ENCODE measurements around the gene SLC45A2. TPM values are rescaled to one million over a fixed set of nuclear protein-coding genes. Genes with fewer than 3 reads are reported as not detected.

SLC45A2 gene
- total RNA-seq, 1 experiment from 2014 or later: 0.28 TPM

GRCh38 chr5:33985447-33985846, 954 bp upstream of the SLC45A2 start:
- TF ChIP-seq, protein P1, sequence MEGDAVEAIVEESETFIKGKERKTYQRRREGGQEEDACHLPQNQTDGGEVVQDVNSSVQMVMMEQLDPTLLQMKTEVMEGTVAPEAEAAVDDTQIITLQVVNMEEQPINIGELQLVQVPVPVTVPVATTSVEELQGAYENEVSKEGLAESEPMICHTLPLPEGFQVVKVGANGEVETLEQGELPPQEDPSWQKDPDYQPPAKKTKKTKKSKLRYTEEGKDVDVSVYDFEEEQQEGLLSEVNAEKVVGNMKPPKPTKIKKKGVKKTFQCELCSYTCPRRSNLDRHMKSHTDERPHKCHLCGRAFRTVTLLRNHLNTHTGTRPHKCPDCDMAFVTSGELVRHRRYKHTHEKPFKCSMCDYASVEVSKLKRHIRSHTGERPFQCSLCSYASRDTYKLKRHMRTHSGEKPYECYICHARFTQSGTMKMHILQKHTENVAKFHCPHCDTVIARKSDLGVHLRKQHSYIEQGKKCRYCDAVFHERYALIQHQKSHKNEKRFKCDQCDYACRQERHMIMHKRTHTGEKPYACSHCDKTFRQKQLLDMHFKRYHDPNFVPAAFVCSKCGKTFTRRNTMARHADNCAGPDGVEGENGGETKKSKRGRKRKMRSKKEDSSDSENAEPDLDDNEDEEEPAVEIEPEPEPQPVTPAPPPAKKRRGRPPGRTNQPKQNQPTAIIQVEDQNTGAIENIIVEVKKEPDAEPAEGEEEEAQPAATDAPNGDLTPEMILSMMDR (conservative IDR thresholded peaks at IDR 0.05; ENCODE audit: low read depth, low read length): no peak
- TF ChIP-seq EZH2 (IDR thresholded peaks at IDR 0.05; ENCODE audit: borderline replicate concordance, low read depth, low read length, poor library complexity, severe bottlenecking): no peak
- no TSS peak for BruUV-seq (replicated peaks)
- H3K36me3 ChIP-seq (ENCODE audit: insufficient read depth, low read length, poor library complexity, severe bottlenecking): peaks cover 6% of the 10 kb centered on the region
- intact Hi-C loops (cut with micrococcal nuclease; ENCODE audit: unreplicated experiment): no loop called here
- ChIA-PET CTCF (no interaction called here), POLR2A (ENCODE audit: low non-redundant PET) (no interaction called here)
- H3K27me3 ChIP-seq (replicated peaks; ENCODE audit: insufficient read depth, low read depth, low read length, poor library complexity): no peaks in the 10 kb centered on the region
- no peak for DNase-seq (ENCODE audit: low spot score)
- H3K9me3 ChIP-seq (ENCODE audit: low read depth, low read length, poor library complexity, severe bottlenecking): no peaks in the 10 kb centered on the region
- no peaks in the 10 kb centered on the region for H3K4me1 ChIP-seq (ENCODE audit: insufficient read depth, low read length, poor library complexity, severe bottlenecking)
- H3K27ac ChIP-seq (ENCODE audit: low read depth, low read length, poor library complexity, severe bottlenecking): no peak overlapping the region
- no peak overlapping the region for H3K4me3 ChIP-seq (ENCODE audit: low read depth, low read length, poor library complexity, severe bottlenecking)

- no peak for DNase-seq (ENCODE audit: low spot score)
- Histone ChIP-seq H3K9me3 (ENCODE audit: low read depth, low read length, poor library complexity, severe bottlenecking) (no peaks in the 10 kb centered on the region), H3K27me3 (replicated peaks; ENCODE audit: insufficient read depth, low read depth, low read length, poor library complexity) (no peaks in the 10 kb centered on the region), H3K36me3 (ENCODE audit: insufficient read depth, low read length, poor library complexity, severe bottlenecking) (peaks cover 6% of the 10 kb centered on the region), H3K4me1 (ENCODE audit: insufficient read depth, low read length, poor library complexity, severe bottlenecking) (no peaks in the 10 kb centered on the region), H3K4me3 (ENCODE audit: low read depth, low read length, poor library complexity, severe bottlenecking) (no peak overlapping the region), H3K27ac (ENCODE audit: low read depth, low read length, poor library complexity, severe bottlenecking) (no peak overlapping the region)
- ChIA-PET POLR2A (ENCODE audit: low non-redundant PET) (no interaction called here), CTCF (no interaction called here)
- intact Hi-C loops (cut with micrococcal nuclease; ENCODE audit: unreplicated experiment): no loop called here
- BruUV-seq (replicated peaks): no TSS peak
- no peak for TF ChIP-seq EZH2 (IDR thresholded peaks at IDR 0.05; ENCODE audit: borderline replicate concordance, low read depth, low read length, poor library complexity, severe bottlenecking)
- TF ChIP-seq, protein P1 (conservative IDR thresholded peaks at IDR 0.05; ENCODE audit: low read depth, low read length): no peak
Measured at GRCh38 chr5:33984178-33984577, 315 bp downstream of the SLC45A2 start.

GRCh38 chr5:33981408-33982162, 2.9 kb downstream of the SLC45A2 start:
- intact Hi-C loops (cut with micrococcal nuclease; ENCODE audit: unreplicated experiment): no loop called here
- CTCF ChIA-PET: no interaction called here
- no TSS peak for BruUV-seq (replicated peaks)
- no peak overlapping the region for H3K4me3 ChIP-seq (ENCODE audit: low read depth, low read length, poor library complexity, severe bottlenecking)
- no peak for TF ChIP-seq EZH2 (IDR thresholded peaks at IDR 0.05; ENCODE audit: borderline replicate concordance, low read depth, low read length, poor library complexity, severe bottlenecking)
- POLR2A ChIA-PET (ENCODE audit: low non-redundant PET): no interaction called here
- no peaks in the 10 kb centered on the region for H3K27me3 ChIP-seq (replicated peaks; ENCODE audit: insufficient read depth, low read depth, low read length, poor library complexity)
- H3K9me3 ChIP-seq (ENCODE audit: low read depth, low read length, poor library complexity, severe bottlenecking): no peaks in the 10 kb centered on the region
- no peak for DNase-seq (ENCODE audit: low spot score)
- no peaks in the 10 kb centered on the region for H3K4me1 ChIP-seq (ENCODE audit: insufficient read depth, low read length, poor library complexity, severe bottlenecking)
- no peak overlapping the region for H3K27ac ChIP-seq (ENCODE audit: low read depth, low read length, poor library complexity, severe bottlenecking)
- H3K36me3 ChIP-seq (ENCODE audit: insufficient read depth, low read length, poor library complexity, severe bottlenecking): no peaks in the 10 kb centered on the region

- Histone ChIP-seq H3K36me3 (ENCODE audit: insufficient read depth, low read length, poor library complexity, severe bottlenecking) (no peaks in the 10 kb centered on the region), H3K27ac (ENCODE audit: low read depth, low read length, poor library complexity, severe bottlenecking) (no peak overlapping the region), H3K4me1 (ENCODE audit: insufficient read depth, low read length, poor library complexity, severe bottlenecking) (no peaks in the 10 kb centered on the region), H3K27me3 (replicated peaks; ENCODE audit: insufficient read depth, low read depth, low read length, poor library complexity) (no peaks in the 10 kb centered on the region), H3K9me3 (ENCODE audit: low read depth, low read length, poor library complexity, severe bottlenecking) (no peaks in the 10 kb centered on the region), H3K4me3 (ENCODE audit: low read depth, low read length, poor library complexity, severe bottlenecking) (no peak overlapping the region)
- no peak for DNase-seq (ENCODE audit: low spot score)
- TF ChIP-seq, protein P1 (conservative IDR thresholded peaks at IDR 0.05; ENCODE audit: low read depth, low read length): no peak
- TF ChIP-seq EZH2 (IDR thresholded peaks at IDR 0.05; ENCODE audit: borderline replicate concordance, low read depth, low read length, poor library complexity, severe bottlenecking): no peak
- ChIA-PET POLR2A (ENCODE audit: low non-redundant PET) (no interaction called here), CTCF (no interaction called here)
- intact Hi-C loops (cut with micrococcal nuclease; ENCODE audit: unreplicated experiment): no loop called here
- BruUV-seq (replicated peaks): no TSS peak
Measured at GRCh38 chr5:33980030-33980429, 4.5 kb downstream of the SLC45A2 start.

Measured in A673 (cell line).